Spleen (tissue), 7 donors: ENCODE data around the gene SKI.

ENCODE experiments used
- CTCF ChIP-seq, 11 experiments: fragments of 200-600 bp in 7 of 11; fragments of 450-650 bp in 4 of 11; sonication (generic) in 4 of 11; IDR thresholded peaks in 8 of 11; conservative IDR thresholded peaks in 3 of 11; 1 replicate in 7 of 11; 2 replicates in 4 of 11; pipeline versions ENCODE4 v1.4.0 to v1.8.0; 2016 to 2021; ENCODE audit warnings: antibody characterized with exemption in 11 of 11, inconsistent platforms in 4 of 11, mild to moderate bottlenecking in 1 of 11
- POLR2AphosphoS5 ChIP-seq, 3 donors: sonication (generic); formaldehyde crosslinking; IDR thresholded peaks; one replicate each; pipeline ENCODE4 v1.5.1; 2017; ENCODE audit warnings: antibody characterized with exemption in 3 of 3
- donor health status: DM: no; HTN: no; CAD: no; lungs with moderate emphysema.
- donor health status: DM: no; HTN: no; CAD: no.
- donor health status: DM: no; HTN: no; CAD: no.

GRCh38 chr1:2251786-2252185 lies 23.7 kb downstream of the SKI start:
- TF ChIP-seq CTCF (IDR thresholded peaks at IDR 0.05 in 8 of 11, conservative IDR thresholded peaks at IDR 0.05 in 3 of 11) (no peak), POLR2AphosphoS5 (IDR thresholded peaks at IDR 0.05) (no peak)
